ENCODE data around the gene ZFPM1.

Gene ZFPM1

DNA sequence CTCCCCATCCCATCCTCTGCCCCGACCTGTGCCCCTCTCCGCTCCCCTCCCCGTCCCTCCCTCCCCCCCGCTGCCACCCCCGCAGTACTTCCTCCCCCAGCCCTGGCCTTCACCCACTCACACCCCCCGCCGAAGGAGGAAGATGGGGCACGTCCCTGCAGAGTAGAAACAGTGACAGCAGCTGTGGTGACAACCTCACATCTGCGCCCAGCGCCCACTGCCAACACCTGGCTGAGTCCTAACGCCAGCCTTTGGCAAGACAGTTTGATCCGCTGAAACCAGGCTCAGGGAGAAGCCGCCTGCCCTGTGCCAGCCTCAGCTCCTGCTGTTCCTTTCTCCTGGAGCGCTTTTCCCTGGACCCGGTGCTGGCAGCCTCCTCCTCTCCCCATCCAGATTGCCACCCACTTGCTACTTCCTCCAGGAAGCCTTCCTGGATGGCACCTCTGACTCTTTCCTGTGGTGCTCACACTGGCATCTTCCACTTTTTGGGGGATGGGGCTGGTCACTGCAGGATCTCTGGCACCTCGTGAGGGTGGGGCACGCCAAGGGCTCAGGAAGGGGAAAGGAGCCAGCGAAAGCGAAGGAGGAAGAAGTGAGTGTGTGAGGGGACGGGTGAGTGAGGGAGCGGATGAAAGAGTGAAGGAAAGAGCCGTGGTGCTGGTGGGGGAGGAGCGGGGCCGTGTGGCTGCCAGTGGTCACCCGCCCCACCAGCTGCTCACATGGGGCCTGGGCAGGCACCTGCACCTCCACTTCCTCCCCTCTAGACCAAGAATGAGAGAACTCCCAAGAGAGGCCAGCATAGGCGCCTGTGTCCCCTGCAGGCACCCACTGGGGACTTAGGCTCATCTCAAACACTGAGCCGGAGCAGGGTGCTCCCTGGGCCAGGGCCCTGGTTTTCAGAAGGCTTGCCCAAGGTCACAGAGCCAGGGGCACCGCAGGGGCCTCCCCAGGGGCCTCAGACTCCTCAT is 27.0 kb downstream of the ZFPM1 start:
- H3K4me3 ChIP-seq (ENCODE audit: control insufficient read depth, low read depth, low read length): no peak overlapping the region
- DNase-seq (ENCODE audit: low read depth): no peak
- TF ChIP-seq CTCF (conservative IDR thresholded peaks at IDR 0.05; ENCODE audit: control insufficient read depth, insufficient read depth, low read depth, low read length): no peak

- TF ChIP-seq CTCF (conservative IDR thresholded peaks at IDR 0.05; ENCODE audit: control insufficient read depth, insufficient read depth, low read depth, low read length): no peak
- H3K4me3 ChIP-seq (ENCODE audit: control insufficient read depth, low read depth, low read length): no peak overlapping the region
- DNase-seq (ENCODE audit: low read depth): no peak
Observed at GRCh38 chr16:88480829-88481228, 27.7 kb downstream of the ZFPM1 start.

DNA sequence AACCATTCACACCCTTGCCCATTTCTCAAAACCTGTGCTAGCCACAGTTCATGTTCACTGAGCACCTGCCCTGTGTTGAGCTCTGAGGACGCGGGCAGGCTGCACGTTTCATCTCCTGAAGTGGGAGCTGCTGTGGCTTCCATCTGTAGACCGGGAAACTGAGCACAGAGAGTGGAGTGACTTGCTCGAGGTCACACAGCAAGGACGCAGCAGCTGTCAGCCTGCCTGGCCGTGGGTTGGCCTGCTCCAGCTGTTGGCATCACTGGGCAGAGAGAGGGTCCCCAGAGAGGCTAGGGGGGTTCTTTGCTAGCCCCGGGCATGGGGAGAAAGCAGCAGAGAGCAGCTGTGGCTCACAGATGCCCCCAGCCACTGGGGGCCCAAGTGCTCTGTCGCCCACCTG is 28.8 kb downstream of the ZFPM1 start:
- no peak overlapping the region for H3K4me3 ChIP-seq (ENCODE audit: control insufficient read depth, low read depth, low read length)
- no peak for TF ChIP-seq CTCF (conservative IDR thresholded peaks at IDR 0.05; ENCODE audit: control insufficient read depth, insufficient read depth, low read depth, low read length)
- DNase-seq (ENCODE audit: low read depth): no peak

GRCh38 chr16:88482630-88483391 is 29.7 kb downstream of the ZFPM1 start:
- DNase-seq (ENCODE audit: low read depth): no peak
- no peak for TF ChIP-seq CTCF (conservative IDR thresholded peaks at IDR 0.05; ENCODE audit: control insufficient read depth, insufficient read depth, low read depth, low read length)
- H3K4me3 ChIP-seq (ENCODE audit: control insufficient read depth, low read depth, low read length): no peak overlapping the region

GRCh38 chr16:88483392-88483641 is 30.2 kb downstream of the ZFPM1 start:
- DNase-seq (ENCODE audit: low read depth): no peak

More at GRCh38 chr16:88483392-88483641, 30.2 kb downstream of the ZFPM1 start:
- no peak for TF ChIP-seq CTCF (conservative IDR thresholded peaks at IDR 0.05; ENCODE audit: control insufficient read depth, insufficient read depth, low read depth, low read length)
- no peak overlapping the region for H3K4me3 ChIP-seq (ENCODE audit: control insufficient read depth, low read depth, low read length)

All from fibroblast of mammary gland (primary cell).